Gastroesophageal sphincter (tissue), 3 donors: Measurements from ENCODE around the gene EEIG2.

Experiments used
- CTCF ChIP-seq, 4 experiments: fragments of 200-600 bp in 2 of 4; fragments of 450-650 bp in 2 of 4; sonication (generic) in 1 of 4; IDR thresholded peaks; one replicate each; pipeline ENCODE4 v1.5.1; 2017 to 2019; ENCODE audit warnings: antibody characterized with exemption in 4 of 4, mild to moderate bottlenecking in 2 of 4, moderate library complexity in 2 of 4
- POLR2AphosphoS5 ChIP-seq: sonication (generic); formaldehyde crosslinking; IDR thresholded peaks from one replicate; pipeline ENCODE4 v1.6.1; 2017; ENCODE audit warnings: antibody characterized with exemption

- TF ChIP-seq CTCF (IDR thresholded peaks at IDR 0.05) (no peak), POLR2AphosphoS5 (no peak)
Measured at GRCh38 chr1:108606478-108606877, 46.6 kb downstream of the EEIG2 start.
